ENCODE measurements around the gene CDC42EP4. TPM values are rescaled to one million over a fixed set of nuclear protein-coding genes. Genes with fewer than 3 reads are reported as not detected.

The CDC42EP4 gene
- total RNA-seq, 2 donors from 2014 or later, result 119 to 186 TPM

DNA sequence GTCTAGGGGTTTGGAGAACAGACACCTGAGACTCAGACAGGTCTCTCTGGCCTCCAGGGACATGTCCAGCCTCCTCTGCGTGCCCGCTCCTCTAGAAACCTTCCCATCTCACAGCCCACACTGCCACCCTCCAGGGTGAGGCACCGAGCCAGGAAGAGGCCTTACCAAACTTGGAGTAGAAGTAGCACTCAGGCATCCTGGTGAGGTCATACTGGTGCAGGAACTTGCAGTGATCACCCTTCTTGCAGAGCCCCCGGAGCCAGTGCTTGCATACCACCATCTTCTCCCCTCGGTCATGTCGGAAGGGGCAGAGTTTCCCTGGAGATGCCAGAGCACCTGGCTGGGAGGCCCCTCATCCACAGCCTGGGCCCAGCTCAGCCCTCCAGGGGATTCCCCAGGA lies 54.3 kb downstream of the CDC42EP4 start:
- no peaks in the 10 kb centered on the region for H3K27me3 ChIP-seq (replicated peaks; ENCODE audit: insufficient read depth)
- DNase-seq (ENCODE audit: low spot score), result no peak
- H3K36me3 ChIP-seq, result no peaks in the 10 kb centered on the region
- no peak overlapping the region for H3K4me3 ChIP-seq
- 85% methylated on average over 6 of the region's 6 CpGs for WGBS
- intact Hi-C loops (cut with DNase I), result loop anchor here (10.0 kb wide), 1 partner anchor 57 kb away; the partner anchor contains the start of gene CDC42EP4
- peaks cover 3% of the 10 kb centered on the region for H3K4me1 ChIP-seq (replicated peaks)
- TF ChIP-seq POLR2AphosphoS5 (IDR thresholded peaks at IDR 0.05), result no peak
- no peak for TF ChIP-seq POLR2A (IDR thresholded peaks at IDR 0.05)
- TF ChIP-seq, protein P1, sequence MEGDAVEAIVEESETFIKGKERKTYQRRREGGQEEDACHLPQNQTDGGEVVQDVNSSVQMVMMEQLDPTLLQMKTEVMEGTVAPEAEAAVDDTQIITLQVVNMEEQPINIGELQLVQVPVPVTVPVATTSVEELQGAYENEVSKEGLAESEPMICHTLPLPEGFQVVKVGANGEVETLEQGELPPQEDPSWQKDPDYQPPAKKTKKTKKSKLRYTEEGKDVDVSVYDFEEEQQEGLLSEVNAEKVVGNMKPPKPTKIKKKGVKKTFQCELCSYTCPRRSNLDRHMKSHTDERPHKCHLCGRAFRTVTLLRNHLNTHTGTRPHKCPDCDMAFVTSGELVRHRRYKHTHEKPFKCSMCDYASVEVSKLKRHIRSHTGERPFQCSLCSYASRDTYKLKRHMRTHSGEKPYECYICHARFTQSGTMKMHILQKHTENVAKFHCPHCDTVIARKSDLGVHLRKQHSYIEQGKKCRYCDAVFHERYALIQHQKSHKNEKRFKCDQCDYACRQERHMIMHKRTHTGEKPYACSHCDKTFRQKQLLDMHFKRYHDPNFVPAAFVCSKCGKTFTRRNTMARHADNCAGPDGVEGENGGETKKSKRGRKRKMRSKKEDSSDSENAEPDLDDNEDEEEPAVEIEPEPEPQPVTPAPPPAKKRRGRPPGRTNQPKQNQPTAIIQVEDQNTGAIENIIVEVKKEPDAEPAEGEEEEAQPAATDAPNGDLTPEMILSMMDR (IDR thresholded peaks at IDR 0.05), result no peak
- H3K9me3 ChIP-seq, result no peaks in the 10 kb centered on the region
- H3K27ac ChIP-seq, result no peak overlapping the region

DNA sequence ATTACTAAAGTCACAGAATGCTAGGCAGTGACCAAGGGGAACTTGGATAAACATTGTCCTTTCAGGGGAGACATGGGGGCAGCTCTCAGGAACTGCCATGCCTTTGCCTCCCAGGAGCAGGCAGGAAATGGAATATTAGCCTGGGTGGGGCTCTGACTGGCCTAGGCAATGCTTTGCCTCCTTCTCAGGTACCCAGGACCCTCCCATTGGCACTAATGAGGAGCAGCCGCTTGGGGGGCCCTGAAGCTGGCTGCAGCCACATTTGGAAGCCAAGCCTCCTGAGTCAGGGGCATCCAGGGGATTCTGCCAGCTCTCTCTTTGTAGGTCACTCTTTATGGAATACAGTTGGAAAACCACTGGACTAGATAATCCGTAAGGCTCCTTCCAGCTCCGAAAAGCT lies 55.6 kb downstream of the CDC42EP4 start:
- Histone ChIP-seq H3K36me3 (no peaks in the 10 kb centered on the region), H3K4me3 (no peak overlapping the region), H3K27me3 (replicated peaks; ENCODE audit: insufficient read depth) (no peaks in the 10 kb centered on the region), H3K27ac (no peak overlapping the region), H3K9me3 (no peaks in the 10 kb centered on the region), H3K4me1 (replicated peaks) (no peaks in the 10 kb centered on the region)
- TF ChIP-seq, protein P1 (IDR thresholded peaks at IDR 0.05), result no peak
- TF ChIP-seq POLR2AphosphoS5 (IDR thresholded peaks at IDR 0.05), result no peak
- no peak for TF ChIP-seq POLR2A (IDR thresholded peaks at IDR 0.05)
- no peak for DNase-seq (ENCODE audit: low spot score)
- 89% methylated on average over 3 of the region's 3 CpGs for WGBS
- intact Hi-C loops (cut with DNase I), result loop anchor here (10.0 kb wide), 1 partner anchor 59 kb away; the partner anchor contains the start of gene CDC42EP4

DNA sequence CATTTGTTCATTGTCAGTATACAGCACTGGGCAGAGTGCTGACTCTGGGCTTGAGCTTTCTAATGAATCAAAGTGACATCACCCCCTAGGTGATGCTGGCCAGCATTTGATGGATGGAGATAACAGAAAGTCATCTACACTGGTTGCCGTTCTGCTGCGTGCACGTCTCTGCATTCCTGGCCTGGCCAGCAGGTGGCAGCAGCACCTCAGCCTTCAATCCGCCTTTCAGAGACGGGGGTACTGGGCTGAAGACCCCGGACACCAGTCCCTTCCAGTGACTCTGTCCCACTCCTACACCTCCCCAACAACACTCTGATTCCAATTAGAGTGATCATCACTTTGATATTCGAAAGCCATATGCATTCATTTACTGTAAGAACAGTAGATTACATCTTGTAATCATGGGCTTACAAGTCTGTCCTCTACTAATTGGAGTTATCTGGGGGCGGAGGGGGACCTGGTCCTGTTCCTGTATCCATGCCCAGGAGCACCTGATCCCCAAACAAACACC lies 56.1 kb downstream of the CDC42EP4 start:
- no peaks in the 10 kb centered on the region for H3K27me3 ChIP-seq (replicated peaks; ENCODE audit: insufficient read depth)
- no peaks in the 10 kb centered on the region for H3K36me3 ChIP-seq
- WGBS, result 6% methylated on average over 8 of the region's 8 CpGs
- no peak overlapping the region for H3K27ac ChIP-seq
- H3K4me3 ChIP-seq, result no peak overlapping the region
- intact Hi-C loops (cut with DNase I), result loop anchor here (1.0 to 10.0 kb wide), 2 partner anchors 59 to 114 kb away; partner anchors contain the start of gene CDC42EP4
- no peak for TF ChIP-seq POLR2A (IDR thresholded peaks at IDR 0.05)
- TF ChIP-seq, protein P1 (IDR thresholded peaks at IDR 0.05), result peak; percentile 97 to 99 (median 98)
- TF ChIP-seq POLR2AphosphoS5 (IDR thresholded peaks at IDR 0.05), result peak; percentile 60
- peak; percentile 41 for DNase-seq (ENCODE audit: low spot score)
- no peaks in the 10 kb centered on the region for H3K4me1 ChIP-seq (replicated peaks)
- H3K9me3 ChIP-seq, result no peaks in the 10 kb centered on the region

DNA sequence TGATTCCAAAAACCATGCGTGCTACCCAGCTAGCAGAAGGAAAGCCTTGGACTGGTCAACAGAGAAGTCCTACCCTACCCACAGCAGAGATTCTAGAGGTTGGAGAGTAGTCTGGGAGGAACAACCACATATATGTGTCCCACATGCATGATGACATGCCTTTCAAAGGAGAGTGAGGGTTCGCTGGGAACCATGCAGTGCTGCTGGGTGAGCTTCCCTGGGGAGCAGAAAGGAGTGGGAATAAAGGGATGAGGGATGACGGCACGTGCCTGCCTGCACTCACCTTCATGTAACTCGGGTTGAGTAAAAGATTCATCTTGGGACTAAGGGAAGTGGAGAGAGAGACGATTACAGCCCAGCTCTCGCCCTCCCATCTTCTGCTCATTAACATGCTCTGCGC lies 59.9 kb downstream of the CDC42EP4 start:
- Histone ChIP-seq H3K27me3 (replicated peaks; ENCODE audit: insufficient read depth) (no peaks in the 10 kb centered on the region), H3K4me3 (no peak overlapping the region), H3K27ac (no peak overlapping the region), H3K4me1 (replicated peaks) (no peaks in the 10 kb centered on the region), H3K9me3 (no peaks in the 10 kb centered on the region), H3K36me3 (no peaks in the 10 kb centered on the region)
- no peak for DNase-seq (ENCODE audit: low spot score)
- TF ChIP-seq POLR2A (IDR thresholded peaks at IDR 0.05) (no peak), POLR2AphosphoS5 (IDR thresholded peaks at IDR 0.05) (no peak)
- TF ChIP-seq, protein P1 (IDR thresholded peaks at IDR 0.05), result no peak
- intact Hi-C loops (cut with DNase I), result loop anchor here (10.0 kb wide), 1 partner anchor 63 kb away; the partner anchor contains the start of gene CDC42EP4
- WGBS, result 91% methylated on average over 8 of the region's 8 CpGs
